ENCODE data around the gene DPF1. TPM values are rescaled to one million over a fixed set of nuclear protein-coding genes. Genes with fewer than 3 reads are reported as not detected.
"Not testable (repeated sequence)": the region's sequence is repeated elsewhere in the genome, so short reads cannot be mapped to it uniquely, and the experiment has no call there.

Gene DPF1
- total RNA-seq: 39.9 TPM

DNA sequence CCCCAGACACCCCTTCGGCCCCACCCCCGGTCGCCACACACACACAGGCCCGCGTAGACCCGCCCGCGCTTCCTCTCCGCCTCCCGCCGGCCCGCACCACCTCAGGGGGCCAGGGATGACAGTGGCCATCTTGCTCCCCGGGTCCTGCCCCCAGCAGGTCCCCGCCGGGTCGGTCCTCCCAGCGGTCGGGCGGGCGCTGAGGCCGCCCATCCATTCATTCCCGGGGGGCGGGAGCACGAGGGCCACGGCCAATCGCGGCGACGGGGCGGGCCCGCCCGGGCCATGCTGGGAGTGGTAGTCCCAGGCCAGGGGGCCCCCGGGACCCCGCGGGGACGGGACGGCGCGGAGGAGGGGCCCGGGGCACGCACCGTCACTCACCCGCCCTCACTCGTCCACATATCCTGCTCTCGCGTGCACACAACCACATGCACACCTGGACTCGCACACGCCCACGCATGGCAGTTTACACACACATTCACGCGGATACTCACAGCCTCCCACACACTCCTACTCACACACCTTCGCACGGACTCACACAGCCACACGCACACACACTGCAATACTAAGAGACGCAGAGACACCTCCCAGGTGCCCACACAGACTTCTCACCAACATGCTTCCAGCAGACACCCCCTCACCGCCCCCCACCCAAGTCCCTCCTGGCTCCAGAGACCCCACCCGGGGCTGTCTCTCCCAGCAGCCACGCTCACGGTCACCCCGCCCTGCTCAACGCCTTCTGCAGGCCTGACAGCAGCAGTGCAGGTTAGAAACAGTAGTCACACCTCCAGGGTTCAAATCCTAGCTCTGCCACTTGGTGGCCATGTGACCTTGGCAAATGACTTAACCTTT is at the start of gene DPF1:
DPF1 (minus strand) TSS at position 209 of the 849 bp plus-strand sequence; CDS start at position 129, 80 bp downstream.
- DNase-seq (ENCODE audit: low spot score in 2 of 2): peak; percentile 87 to 92
- no peak for FAIRE-seq

DNA sequence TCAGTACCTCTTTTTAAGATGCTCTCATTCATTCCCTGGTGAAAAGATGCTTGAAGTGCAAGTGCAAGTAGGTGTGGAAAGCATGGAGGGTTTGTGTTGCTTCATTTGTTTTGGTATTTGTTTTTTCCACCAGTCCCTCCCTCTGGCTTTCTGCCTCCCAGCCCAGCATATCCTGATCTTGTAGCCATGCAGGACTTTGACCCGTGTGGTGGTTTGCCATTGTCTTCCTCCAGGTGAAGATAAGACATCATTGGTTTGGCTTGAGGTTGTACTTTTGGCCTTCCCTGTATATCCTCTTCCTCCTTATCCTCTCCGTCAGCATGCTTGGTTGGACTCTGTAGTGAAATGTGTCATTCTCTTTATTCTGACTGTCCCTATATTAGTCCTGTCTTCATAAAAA is 49.5 kb upstream of the DPF1 start:
- FAIRE-seq (no peak), DNase-seq (ENCODE audit: low spot score in 2 of 2) (no peak)

DNA sequence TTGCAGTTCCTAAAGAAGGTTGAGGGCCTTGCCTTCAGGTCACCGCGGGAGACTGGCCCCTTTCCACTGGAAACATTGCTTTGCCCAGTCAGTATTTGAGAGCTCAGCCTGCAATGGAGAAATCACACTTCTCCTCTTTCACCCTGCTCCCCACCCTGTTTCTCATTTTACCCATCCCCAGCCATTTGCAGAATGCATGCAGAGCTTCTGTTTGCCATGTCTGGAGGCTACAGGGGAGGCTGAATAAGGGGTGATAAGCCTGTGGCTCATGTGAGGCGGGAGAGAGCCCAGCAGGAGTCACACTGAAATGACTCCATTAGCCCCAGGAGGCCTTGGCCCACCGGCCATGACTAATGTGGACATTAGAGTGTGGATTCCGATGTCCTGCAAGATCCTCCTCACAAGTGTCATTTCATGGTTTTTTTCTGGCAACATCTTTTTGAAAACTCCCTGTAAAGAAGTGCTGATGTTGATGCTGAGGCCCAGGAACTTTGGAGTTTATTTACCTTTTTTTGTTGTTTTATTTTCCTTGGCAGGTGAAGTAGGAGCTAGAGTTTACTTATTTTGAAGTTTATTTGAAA is 46.7 kb upstream of the DPF1 start:
- DNase-seq (ENCODE audit: low spot score in 2 of 2): no peak
- no peak for FAIRE-seq

DNA sequence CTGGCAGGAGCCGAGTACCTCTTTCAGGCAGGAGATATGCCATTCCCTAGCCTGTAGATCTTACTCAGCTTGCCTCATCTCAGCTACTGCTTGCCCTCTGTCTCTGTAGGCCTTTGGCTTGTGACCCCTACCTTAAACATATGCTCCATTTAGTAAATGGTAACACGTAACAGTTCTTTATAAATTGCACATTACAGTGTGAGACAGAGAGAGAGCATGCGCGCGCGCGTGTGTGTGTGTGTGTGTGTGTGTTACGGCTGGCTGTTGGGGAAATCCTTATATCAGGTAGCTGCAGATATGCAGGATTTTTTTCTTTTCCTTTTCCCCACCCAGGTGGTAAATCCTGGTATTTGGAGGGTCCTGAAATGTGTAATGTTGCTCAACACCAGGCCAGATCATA is 44.5 kb upstream of the DPF1 start:
- DNase-seq (ENCODE audit: low spot score in 2 of 2): no peak
- FAIRE-seq: no peak

DNA sequence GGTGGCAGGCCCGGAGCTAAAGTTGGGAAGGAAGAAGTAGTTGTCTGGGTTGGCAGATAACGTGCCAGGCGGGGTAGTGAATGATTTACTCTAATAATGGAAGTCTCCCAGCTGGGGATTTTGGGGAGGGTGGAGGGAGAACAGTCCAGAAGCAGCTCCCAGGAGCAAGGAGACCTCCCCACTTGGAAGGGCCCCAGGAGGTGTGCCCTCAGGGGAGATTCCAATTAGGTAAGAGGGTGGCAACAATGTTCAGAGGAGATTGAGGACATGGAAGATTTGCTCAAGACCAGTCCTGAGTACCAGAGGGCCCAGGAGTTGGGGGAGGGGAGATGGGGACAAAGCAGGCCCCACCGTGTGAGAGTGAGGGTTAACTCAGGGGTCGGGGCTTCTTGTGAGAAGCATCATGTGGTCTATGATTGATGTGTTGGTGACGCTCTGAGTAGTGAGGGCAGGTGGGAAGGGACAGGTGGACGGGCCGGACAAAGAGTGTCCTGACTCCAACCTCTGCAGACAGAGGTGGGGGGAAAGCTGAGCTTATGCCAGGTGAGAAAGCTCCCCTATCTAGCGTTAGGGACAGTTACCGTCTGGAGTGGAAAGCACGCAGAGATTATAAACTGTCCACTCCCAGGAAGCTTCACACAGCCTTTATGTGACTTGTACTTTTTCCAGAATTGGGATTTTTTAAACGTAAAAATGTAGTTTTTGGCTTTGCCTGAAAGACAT is 43.9 kb upstream of the DPF1 start:
- FAIRE-seq (no peak), DNase-seq (ENCODE audit: low spot score in 2 of 2) (no peak)

DNA sequence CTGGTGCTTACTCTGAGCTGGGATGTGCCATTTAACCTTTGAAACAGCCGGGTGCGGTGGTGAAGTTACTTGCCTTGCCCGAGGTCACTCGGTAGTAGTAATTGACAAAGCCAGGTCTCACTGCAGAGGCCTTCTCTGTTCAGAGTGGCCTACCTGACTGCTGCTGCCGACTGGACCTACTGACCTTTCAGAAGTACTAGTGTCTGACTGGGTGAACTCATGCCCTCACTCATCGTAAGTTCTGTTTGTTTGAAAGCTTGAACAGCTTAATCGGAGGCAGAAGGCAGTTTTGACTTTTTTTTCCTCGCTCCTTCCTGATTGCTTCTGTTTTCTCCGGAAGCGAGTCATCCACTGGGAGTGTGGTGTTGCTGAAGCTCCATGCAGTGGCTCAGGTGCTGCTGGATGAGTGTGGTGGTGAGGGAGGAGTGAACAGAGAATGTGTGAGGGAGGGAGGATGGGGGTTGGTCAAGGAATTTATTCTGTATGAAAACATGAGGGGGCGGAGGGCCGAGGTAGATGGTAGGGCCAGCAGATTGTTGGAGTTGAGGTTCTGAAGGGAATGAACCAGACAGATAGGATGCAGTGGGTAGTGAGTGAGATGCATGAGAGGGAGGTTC is 43.1 kb upstream of the DPF1 start:
- FAIRE-seq (no peak), DNase-seq (ENCODE audit: low spot score in 2 of 2) (no peak)

DNA sequence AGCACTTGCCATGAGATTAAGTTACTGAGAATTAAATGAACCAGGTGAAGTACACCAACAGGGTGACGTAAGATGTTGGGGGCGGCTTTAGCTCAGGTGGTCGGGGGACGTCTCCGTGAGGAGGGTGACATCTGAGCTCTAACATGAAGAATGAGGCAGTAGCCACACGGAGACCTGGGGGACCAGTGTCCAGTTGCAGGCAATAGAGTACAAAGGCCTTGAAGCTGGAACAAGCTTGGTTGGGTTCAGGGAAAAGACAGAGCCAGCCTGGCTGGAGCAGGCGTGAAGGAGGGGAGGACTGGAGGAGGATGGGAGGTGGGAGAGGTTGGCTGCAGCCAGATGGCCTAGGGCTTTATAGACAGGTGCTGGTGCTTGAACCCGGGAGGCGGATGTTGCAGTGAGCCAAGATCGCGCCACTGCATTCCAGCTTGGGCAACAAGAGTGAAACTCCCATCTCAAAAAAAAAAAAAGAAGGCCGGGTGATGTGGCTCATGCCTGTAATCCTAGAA is 42.0 kb upstream of the DPF1 start:
- DNase-seq (ENCODE audit: low spot score in 2 of 2) (no peak), FAIRE-seq (no peak)

DNA sequence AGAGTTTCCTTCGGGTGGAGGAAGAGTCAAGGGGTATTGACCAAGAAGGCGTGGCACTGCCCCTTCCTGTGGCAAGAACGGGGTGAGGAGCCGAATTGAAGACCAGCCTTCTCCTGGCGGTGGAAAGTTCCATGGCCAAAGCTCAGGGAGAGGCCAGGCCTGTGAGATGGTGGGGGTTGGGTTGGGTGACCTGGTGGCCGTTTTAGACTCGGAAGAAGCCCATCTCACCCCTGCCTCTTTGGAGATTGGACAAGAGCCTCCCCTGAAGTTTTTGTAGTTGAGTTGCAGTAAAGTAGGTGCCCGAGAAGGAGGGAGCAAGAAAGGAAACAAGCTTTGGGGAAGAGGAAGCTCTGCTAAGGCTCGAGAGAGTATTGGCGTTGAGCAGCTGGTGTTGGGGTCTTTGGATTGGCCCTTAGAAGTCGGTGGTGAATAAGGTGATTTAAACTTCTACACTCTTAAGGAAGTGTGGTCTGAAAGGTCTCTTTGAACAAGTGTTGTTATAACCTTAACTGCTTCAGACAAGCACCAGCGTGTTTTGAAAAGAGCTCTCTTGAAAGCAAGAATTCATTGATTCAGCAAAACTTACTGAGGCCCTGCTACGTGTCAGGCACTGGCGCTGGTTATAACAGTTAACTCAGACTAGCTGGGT is 41.3 kb upstream of the DPF1 start:
- no peak for FAIRE-seq

DNA sequence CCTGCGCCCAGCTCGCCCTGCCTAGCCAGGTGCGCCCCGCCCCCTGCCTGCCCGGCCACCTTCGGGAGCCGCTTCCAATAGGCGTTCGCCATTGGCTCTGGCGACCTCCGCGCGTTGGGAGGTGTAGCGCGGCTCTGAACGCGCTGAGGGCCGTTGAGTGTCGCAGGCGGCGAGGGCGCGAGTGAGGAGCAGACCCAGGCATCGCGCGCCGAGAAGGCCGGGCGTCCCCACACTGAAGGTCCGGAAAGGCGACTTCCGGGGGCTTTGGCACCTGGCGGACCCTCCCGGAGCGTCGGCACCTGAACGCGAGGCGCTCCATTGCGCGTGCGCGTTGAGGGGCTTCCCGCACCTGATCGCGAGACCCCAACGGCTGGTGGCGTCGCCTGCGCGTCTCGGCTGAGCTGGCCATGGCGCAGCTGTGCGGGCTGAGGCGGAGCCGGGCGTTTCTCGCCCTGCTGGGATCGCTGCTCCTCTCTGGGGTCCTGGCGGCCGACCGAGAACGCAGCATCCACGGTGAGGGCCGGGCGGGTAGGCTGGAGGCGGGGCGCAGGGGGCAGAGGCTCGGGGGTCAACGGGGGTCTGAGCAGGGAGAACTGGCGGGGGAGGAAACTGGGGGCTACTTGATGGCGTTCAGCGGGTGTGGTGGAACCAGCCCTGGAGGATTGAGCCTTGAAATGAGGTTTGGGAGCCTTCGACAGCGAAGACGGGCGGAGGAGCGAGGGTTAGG is 40.6 kb upstream of the DPF1 start, which contains the start of gene SPINT2:
SPINT2 (plus strand) TSS at position 88 of the 727 bp plus-strand sequence; CDS start at position 408, 320 bp downstream.
- DNase-seq (ENCODE audit: low spot score in 2 of 2) (no peak), FAIRE-seq (no peak)

More for the DNA sequence above, 41.3 kb upstream of the DPF1 start:
- no peak for DNase-seq (ENCODE audit: low spot score in 2 of 2)

DNA sequence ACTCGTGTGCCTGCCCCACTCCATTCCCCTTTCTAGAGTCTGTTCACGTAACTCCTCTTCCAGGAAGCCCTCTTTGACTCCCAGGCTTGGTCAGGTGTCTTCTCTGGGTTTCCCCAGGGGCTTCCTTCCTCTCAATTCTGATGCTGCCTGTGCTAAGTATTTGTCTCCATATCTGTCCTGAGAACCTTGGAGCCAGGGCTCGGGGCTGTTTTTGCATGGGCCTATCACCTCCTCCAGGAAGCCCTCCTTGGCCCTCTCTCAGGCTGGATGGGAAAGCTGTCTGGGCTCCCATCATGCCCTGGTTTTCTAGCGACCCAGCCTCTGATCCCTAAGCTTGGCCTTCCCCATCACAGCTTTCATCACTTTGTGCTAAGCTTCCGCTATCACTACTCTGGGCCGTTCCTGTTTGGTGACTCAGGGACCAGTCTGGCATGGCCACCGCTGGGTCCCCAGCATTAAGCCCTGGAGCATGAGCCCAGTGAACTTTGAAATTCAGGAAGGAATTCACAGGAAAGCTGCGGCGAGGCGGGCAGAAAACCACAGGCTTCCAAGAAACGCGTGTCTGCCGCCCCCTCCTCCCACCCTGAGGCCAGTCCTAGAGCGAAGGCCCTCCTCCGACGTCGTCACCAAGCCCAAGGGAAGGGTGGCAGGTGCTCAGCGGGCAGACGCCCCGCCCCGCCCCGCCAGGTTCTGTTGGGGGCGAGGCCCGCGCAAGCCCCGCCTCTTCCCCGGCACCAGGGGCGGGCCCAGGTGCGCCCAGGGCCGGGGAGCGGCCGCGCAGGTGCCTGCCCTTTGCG is 39.9 kb upstream of the DPF1 start:
- peak; percentile 60 to 64 for DNase-seq (ENCODE audit: low spot score in 2 of 2)
- FAIRE-seq: no peak

DNA sequence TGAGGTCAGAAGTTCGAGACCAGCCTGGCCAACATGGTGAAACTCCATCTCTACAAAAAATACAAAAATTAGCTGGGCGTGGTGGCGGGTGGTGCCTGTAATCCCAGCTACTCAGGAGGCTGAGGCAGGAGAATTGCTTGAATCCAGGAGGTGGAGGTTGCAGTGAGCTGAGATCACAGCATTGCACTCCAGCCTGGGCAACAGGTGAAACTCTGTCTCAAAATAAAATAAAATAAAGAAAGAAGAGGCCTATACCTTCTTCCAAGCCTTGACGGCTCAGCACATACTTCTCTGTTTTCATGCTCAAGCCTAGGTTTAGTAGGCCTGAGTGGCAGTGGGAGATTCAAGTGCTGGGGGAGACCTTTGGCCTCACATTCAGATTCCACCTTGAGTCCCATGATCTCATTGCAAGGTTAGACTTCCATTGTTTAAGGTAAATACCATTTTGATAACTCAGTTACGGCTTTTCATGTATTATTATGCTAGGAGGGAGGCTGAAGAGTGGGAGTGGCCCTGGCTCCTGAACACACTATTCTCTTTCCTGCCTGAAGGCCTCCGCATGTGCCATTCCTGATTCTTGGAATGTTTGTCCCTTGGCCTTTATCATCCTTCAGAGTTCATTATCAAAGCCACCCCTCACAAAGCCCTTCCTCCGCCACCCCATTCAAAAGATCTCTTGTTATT is 38.7 kb upstream of the DPF1 start:
- DNase-seq (ENCODE audit: low spot score in 2 of 2) (no peak), FAIRE-seq (no peak)

DNA sequence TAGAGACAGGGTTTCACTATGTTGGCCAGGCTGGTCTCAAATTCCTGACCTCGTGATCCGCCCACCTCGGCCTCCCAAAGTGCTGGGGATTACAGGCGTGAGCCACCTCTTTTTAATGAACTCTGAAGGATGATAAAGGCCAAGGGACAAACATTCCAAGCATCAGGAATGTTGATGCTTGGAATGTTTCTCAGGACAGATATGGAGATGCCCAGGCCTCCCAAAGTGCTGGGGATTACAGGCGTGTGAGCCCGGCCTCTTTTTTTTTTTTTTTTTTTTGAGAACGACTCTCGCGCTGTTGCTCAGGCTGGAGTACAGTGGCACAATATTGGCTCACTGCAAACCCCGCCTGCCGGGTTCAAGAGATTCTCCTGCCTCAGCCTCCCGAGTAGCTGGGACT is 37.9 kb upstream of the DPF1 start:
- FAIRE-seq; DNase-seq (ENCODE audit: low spot score in 2 of 2): not testable (repeated sequence)

DNA sequence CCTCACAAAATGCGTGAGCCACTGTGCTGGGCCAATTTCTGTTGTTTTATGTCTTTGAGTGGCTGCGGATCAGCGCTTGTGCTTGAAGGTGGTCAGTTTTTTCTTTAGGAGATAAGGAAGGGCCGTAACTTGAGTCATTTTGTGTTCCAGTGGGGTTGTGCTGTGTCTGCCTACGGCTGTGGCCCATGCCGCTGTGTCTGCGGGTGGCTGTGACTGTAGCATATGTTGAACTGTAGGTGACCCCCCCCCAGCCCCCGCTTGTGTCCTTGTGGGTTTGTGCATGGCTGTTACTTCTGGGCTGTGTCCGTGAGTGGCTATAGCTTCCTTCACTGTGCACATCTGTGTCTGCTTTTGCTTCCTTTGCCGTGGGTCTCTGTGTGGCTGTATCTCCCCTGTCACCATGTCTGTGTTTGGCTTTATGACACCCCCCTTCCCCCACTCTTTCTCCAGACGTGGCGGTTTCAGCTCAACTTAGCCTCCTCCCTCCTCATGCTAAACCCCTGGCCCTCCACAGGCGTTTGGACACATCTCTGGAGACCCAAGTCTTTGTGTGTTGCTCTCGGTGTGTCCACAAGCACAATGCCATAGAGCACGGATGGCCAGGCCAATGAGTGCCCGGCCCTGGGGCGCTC is 31.5 kb upstream of the DPF1 start:
- no peak for FAIRE-seq
- no peak for DNase-seq (ENCODE audit: low spot score in 2 of 2)

DNA sequence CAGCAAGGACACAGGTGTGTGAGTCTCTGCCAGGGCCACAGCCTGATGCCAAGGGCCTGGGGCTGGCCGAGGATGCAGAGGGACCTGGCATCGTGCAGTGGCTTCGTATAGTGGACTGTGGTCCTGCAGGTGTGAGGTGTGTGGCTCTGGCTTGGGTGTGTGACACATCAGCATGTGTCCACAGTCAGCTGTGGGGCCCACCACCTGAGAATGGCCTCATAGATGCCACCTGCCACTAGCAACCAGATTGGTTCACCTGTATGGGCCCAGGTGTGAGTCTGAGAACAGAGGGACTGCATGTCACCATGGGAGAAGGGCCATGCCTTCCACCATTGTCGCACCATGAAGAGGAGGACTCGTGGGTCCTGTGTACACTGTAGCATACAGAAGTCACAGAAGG is 29.8 kb upstream of the DPF1 start:
- DNase-seq (ENCODE audit: low spot score in 2 of 2) (no peak), FAIRE-seq (no peak)

DNA sequence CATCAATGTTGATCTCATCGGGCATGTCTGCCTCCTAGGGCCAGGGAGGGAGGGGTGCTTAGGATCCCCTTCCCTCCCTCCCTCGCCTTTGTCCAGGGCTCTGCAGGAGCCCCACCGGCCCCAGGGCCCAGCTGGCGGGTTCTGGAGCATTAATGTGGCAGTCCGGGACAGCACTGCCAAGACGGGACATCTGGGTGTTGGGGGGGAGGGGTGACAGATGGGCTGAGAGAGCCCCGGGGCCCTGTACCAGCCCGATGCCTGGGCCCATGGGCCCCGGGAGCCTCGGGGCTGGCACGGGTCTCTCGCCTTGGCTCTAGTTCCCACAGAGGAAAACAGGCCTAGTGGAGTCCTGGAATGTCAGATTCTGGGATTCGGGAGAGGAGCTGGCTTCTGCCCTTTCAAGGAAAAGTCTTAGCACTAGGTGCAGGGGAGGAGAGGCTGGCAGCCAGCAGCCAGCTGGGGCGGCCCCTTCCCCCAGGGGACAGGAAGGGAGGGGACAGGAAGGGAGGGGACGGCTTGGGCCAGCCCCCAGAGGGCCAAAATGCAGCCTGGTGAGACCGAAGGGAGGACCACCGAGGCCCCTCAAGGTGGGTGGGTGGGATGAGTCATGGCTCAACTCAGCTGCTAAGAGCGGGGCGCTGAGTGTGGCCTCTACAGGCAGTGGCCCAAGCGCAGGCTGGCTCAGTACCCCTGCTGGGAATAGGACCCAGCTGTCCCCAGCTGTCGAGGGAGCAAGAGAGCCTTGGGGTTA is 29.1 kb upstream of the DPF1 start:
- FAIRE-seq (no peak), DNase-seq (ENCODE audit: low spot score in 2 of 2) (peak in 1 of 2 donors; percentile 74)

DNA sequence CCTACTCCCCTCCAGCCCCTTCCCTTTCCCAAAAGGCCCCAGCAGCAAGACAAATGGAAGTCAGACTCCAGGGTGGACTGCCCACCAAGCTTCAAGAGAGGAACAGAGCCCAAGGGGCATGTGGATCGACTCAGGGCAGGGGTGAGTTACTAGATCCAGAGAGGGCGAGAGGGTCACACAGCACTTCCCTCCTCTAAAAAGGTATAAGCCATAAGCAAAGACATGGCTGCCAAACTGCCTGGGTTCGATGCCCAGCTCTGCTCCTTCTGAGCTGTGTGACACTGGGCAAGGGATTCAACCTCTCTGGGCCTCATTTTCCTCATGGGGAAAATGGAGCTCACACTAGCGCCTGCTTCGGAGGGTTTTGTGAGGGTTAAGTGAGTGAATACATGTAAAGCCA is 28.4 kb upstream of the DPF1 start:
- FAIRE-seq (no peak), DNase-seq (ENCODE audit: low spot score in 2 of 2) (no peak)

DNA sequence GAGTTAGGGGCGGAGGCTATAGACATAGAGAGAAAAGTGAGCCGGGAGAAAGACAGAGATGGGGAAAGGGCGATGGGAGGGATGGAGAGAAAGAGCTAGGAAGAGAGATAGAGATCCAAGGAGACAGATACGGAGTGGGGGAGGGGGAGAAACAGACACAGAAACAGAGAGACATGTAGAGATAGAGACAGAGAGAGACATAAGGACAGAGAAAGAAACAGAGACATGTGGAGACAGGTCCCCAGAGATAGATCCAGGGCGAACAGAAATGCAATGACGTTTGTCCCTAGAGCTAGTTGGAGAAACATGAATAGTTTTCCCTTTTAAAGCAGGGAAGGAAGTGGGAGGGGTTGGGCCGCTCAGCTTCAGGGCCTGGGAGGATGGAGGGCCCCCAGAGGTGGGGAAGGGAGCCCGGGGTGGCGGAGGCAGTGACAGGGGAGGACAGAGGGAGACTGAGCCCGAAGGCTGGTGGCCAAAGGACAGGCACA is 27.6 kb upstream of the DPF1 start:
- peak in 1 of 2 donors; percentile 52 for DNase-seq (ENCODE audit: low spot score in 2 of 2)

More for the DNA sequence above, 27.6 kb upstream of the DPF1 start:
- FAIRE-seq: no peak
